Nephron progenitor cell (in vitro differentiated cells): ENCODE results near the gene GARIN5B.
"Not testable (repeated sequence)": the region's sequence is repeated elsewhere in the genome, so short reads cannot be mapped to it uniquely, and the experiment has no call there.

Experiments
- DNase-seq: peaks from one replicate; pipeline ENCODE4 v3.0.0; 2021
- H3K27ac Mint-ChIP-seq: 2 replicates; pipeline ENCODE4 v1.8.0; 2021; ENCODE audit warnings: mild to moderate bottlenecking, moderate library complexity, mixed read lengths
- H3K27me3 Mint-ChIP-seq: 2 replicates; pipeline ENCODE4 v1.8.0; 2021; ENCODE audit warnings: mild to moderate bottlenecking, low read depth, mixed read lengths; ENCODE audit not compliant: poor library complexity
- H3K36me3 Mint-ChIP-seq: 2 replicates; pipeline ENCODE4 v1.8.0; 2021; ENCODE audit warnings: low read depth, mixed read lengths
- H3K4me1 Mint-ChIP-seq: 2 replicates; pipeline ENCODE4 v1.8.0; 2021; ENCODE audit warnings: mixed read lengths
- H3K4me3 Mint-ChIP-seq: 2 replicates; pipeline ENCODE4 v1.8.0; 2021; ENCODE audit warnings: mild to moderate bottlenecking, moderate library complexity, mixed read lengths
- H3K9me3 Mint-ChIP-seq: 2 replicates; pipeline ENCODE4 v1.8.0; 2021; ENCODE audit warnings: mild to moderate bottlenecking, moderate library complexity, mixed read lengths
- TF ChIP-seq, protein P1 (sequence below): fragments of 200-600 bp; sonication (generic); IDR thresholded peaks from 2 replicates; pipeline ENCODE4 v1.5.0; 2021; ENCODE audit warnings: antibody characterized with exemption

Gene GARIN5B

DNA sequence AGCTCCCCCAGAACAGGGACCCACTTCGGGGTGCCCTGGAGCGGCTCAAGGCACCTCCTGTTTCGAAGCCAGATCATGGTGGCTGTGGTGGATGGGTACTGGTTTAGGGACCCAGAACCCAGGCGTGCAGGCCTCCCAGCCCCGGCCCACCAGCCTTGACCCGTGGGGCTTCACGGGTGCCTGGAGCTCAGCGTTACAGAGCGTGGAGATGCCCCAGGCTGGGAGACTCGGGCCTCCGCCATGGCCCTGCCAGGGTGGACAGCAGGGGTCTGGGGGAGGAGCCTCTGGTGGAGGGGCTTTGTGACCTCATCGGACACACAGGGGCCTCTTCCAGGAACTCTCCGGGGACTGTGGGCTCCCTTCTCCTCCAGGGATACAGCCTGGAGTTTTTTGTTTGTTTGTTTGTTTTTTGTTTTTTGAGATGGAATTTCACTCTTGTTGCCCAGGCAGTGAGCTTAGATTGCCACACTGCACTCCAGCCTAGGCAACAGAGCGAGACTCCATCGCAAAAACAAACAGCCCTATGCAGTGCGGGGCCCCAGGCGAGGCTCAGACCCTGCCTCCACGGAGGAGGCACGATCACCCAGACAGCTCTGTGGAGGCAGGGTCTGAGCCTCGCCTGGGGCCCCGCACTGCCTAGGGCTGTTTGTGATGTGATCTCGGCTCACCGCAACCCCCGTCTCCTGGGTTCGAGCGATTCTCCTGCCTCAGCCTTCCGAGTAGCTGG, at the start of gene GARIN5B:
GARIN5B (minus strand) TSS at position 271 of the 727 bp plus-strand sequence; CDS start at position 77, 194 bp downstream.
- H3K4me1 Mint-ChIP-seq, result peaks cover 26% of the 10 kb centered on the region
- no peak within 1 kb of the TSS for H3K4me3 Mint-ChIP-seq

DNA sequence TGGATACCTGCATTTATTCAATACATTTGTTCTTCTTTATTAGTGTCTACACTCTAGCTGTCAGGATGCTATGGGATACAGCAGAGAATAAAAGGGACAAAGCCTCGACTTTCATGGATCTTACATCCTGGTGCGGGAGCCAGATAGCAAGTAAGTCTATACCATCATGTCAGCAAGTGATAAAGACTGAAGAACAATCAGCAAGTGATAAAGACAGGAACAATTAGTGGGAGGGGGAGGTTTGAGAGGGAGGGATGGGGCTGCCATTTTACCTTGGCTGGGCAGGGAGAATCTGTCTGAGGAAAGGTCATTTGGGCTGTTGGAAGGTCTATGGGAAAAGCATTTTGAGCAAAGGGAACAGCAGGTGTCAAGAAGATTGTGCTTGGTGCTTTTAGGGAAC, 47.1 kb upstream of the GARIN5B start:
- TF ChIP-seq, protein P1, sequence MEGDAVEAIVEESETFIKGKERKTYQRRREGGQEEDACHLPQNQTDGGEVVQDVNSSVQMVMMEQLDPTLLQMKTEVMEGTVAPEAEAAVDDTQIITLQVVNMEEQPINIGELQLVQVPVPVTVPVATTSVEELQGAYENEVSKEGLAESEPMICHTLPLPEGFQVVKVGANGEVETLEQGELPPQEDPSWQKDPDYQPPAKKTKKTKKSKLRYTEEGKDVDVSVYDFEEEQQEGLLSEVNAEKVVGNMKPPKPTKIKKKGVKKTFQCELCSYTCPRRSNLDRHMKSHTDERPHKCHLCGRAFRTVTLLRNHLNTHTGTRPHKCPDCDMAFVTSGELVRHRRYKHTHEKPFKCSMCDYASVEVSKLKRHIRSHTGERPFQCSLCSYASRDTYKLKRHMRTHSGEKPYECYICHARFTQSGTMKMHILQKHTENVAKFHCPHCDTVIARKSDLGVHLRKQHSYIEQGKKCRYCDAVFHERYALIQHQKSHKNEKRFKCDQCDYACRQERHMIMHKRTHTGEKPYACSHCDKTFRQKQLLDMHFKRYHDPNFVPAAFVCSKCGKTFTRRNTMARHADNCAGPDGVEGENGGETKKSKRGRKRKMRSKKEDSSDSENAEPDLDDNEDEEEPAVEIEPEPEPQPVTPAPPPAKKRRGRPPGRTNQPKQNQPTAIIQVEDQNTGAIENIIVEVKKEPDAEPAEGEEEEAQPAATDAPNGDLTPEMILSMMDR, result no peak
- peaks cover 19% of the 10 kb centered on the region for H3K4me1 Mint-ChIP-seq
- DNase-seq, result no peak
- H3K27me3 Mint-ChIP-seq, result peaks cover 32% of the 10 kb centered on the region
- H3K9me3 Mint-ChIP-seq, result peaks cover 32% of the 10 kb centered on the region
- H3K27ac Mint-ChIP-seq, result no peak overlapping the region
- no peak overlapping the region for H3K4me3 Mint-ChIP-seq
- peaks cover 35% of the 10 kb centered on the region for H3K36me3 Mint-ChIP-seq

More for the DNA sequence above, at the start of gene GARIN5B:
- Mint-ChIP-seq H3K27me3 (peaks cover 12% of the 10 kb centered on the region), H3K36me3 (no peaks in the 10 kb centered on the region), H3K9me3 (no peaks in the 10 kb centered on the region), H3K27ac (no peak within 1 kb of the TSS)
- TF ChIP-seq, protein P1, result no peak
- peak; percentile 49 for DNase-seq

DNA sequence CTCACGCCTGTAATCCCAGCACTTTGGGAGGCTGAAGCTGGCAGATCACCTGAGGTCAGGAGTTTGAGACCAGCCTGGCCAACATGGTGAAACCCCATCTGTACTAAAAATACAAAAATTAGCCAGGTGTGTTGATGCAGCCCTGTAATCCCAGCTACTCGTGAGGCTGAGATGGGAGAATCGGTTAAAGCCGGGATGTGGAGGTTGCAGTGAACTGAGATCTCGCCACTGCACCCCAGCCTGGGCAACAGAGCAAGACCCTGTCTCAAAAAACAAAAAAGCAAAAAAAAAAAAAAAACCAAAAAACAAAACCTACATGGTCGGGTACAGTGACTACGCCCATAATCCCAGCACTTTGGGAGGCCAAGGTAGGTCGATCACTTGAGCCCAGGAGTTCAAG, 46.1 kb upstream of the GARIN5B start:
- H3K4me3 Mint-ChIP-seq, DNase-seq: not testable (repeated sequence)

DNA sequence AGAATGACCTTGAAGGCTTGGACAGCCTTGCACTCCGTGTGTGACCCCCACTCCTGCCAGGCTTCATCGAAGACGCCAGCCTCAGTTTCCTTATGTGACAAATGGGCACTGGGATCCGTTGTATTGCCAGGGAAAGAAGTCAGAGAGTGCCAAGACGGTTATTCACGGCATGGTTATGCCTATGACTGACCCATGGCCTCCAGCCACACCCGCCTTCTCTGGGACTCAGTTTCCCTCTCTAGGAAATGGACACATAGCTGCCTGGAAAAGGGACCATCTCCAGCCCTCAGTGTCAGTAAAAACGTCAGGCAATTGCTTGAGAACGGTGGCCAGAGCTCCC, 45.4 kb upstream of the GARIN5B start:
- Mint-ChIP-seq H3K9me3 (peaks cover 32% of the 10 kb centered on the region), H3K27me3 (peaks cover 24% of the 10 kb centered on the region), H3K4me1 (peaks cover 25% of the 10 kb centered on the region), H3K36me3 (peaks cover 43% of the 10 kb centered on the region), H3K27ac (peak overlapping the region; percentile 99), H3K4me3 (peak overlapping the region; percentile 90)
- DNase-seq, result no peak
- TF ChIP-seq, protein P1, result no peak

More for the DNA sequence above, 46.1 kb upstream of the GARIN5B start:
- peaks cover 36% of the 10 kb centered on the region for H3K36me3 Mint-ChIP-seq
- H3K27me3 Mint-ChIP-seq, result peaks cover 24% of the 10 kb centered on the region
- H3K4me1 Mint-ChIP-seq, result peaks cover 19% of the 10 kb centered on the region
- H3K27ac Mint-ChIP-seq, result not testable (repeated sequence)
- peaks cover 32% of the 10 kb centered on the region for H3K9me3 Mint-ChIP-seq

DNA sequence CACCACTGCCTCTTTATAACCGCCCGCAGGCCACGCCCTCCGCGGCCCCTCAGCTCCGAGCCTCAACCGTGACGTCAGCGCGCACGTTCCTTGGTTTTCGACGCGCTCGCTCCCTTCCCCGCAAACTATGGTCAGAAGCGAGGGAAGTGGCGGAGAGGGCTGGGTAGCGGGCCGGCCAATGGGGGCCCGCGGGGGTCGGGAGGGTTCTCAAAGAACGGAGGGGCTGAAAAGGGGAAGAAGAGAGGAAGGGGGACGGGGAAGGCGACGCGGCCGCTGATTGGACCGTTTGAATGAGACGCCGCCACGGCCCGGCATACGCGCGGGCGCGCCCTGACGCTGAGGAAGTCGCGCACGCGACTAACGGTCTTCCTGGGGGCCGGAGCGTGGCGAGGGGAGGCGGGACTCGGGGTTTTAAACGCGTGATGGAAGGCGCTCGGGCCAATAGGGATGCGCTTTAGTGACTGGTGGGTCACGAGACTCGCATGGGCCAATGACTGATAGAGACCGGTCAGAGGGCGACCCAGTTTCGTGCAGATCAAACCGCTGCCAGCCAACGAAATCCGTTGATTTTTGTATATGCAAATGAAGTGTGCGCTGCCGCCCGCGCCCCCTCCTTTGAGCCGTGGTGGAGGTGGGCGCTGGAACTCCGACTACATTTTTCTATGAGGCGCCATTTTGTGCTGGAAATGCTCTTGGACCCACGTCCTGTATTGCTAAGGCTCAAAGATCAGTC, 44.9 kb upstream of the GARIN5B start:
- TF ChIP-seq, protein P1, result no peak
- Mint-ChIP-seq H3K36me3 (peaks cover 48% of the 10 kb centered on the region), H3K4me3 (peak overlapping the region; percentile 90), H3K27ac (peak overlapping the region; percentile 99), H3K4me1 (peaks cover 30% of the 10 kb centered on the region), H3K27me3 (peaks cover 24% of the 10 kb centered on the region), H3K9me3 (peaks cover 32% of the 10 kb centered on the region)
- peak; percentile 97 for DNase-seq

DNA sequence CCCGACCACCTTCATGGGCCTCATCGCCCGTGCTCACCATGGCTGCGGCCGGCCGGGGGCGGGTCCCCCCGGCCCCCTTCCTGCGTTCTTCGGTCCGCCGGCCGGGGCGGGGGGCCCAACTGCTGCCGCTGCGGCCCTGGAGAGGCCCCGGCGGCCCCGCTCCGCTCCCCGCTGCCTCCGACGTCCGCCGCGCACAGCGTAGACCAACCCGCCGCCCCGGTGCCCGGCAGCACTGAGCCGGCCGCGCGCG, 44.4 kb upstream of the GARIN5B start, which contains the start of gene UBE2S:
UBE2S (minus strand) TSS at position 239 of the 250 bp plus-strand sequence; CDS start at position 40, 199 bp downstream.
- Mint-ChIP-seq H3K9me3 (peaks cover 32% of the 10 kb centered on the region), H3K27me3 (peaks cover 24% of the 10 kb centered on the region), H3K36me3 (peaks cover 53% of the 10 kb centered on the region), H3K27ac (peak within 1 kb of the TSS; percentile 99), H3K4me1 (peaks cover 31% of the 10 kb centered on the region), H3K4me3 (peak within 1 kb of the TSS; percentile 90)
- not testable (repeated sequence) for DNase-seq
